Measurements from ENCODE around the gene DST.

- TF ChIP-seq, protein P1, sequence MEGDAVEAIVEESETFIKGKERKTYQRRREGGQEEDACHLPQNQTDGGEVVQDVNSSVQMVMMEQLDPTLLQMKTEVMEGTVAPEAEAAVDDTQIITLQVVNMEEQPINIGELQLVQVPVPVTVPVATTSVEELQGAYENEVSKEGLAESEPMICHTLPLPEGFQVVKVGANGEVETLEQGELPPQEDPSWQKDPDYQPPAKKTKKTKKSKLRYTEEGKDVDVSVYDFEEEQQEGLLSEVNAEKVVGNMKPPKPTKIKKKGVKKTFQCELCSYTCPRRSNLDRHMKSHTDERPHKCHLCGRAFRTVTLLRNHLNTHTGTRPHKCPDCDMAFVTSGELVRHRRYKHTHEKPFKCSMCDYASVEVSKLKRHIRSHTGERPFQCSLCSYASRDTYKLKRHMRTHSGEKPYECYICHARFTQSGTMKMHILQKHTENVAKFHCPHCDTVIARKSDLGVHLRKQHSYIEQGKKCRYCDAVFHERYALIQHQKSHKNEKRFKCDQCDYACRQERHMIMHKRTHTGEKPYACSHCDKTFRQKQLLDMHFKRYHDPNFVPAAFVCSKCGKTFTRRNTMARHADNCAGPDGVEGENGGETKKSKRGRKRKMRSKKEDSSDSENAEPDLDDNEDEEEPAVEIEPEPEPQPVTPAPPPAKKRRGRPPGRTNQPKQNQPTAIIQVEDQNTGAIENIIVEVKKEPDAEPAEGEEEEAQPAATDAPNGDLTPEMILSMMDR (IDR thresholded peaks at IDR 0.05; ENCODE audit: low read length), result no peak
- no peak for TF ChIP-seq EZH2 (IDR thresholded peaks at IDR 0.05; ENCODE audit: borderline replicate concordance, low read length)
Measured at GRCh38 chr6:56593801-56594318, 48.8 kb downstream of the DST start.
